ENCODE data around the gene FTO.
"Not testable (repeated sequence)": the region's sequence is repeated elsewhere in the genome, so short reads cannot be mapped to it uniquely, and the experiment has no call there.

The FTO gene

GRCh38 chr16:53689636-53690035, 14.3 kb upstream of the FTO start:
- TF ChIP-seq, protein P1, sequence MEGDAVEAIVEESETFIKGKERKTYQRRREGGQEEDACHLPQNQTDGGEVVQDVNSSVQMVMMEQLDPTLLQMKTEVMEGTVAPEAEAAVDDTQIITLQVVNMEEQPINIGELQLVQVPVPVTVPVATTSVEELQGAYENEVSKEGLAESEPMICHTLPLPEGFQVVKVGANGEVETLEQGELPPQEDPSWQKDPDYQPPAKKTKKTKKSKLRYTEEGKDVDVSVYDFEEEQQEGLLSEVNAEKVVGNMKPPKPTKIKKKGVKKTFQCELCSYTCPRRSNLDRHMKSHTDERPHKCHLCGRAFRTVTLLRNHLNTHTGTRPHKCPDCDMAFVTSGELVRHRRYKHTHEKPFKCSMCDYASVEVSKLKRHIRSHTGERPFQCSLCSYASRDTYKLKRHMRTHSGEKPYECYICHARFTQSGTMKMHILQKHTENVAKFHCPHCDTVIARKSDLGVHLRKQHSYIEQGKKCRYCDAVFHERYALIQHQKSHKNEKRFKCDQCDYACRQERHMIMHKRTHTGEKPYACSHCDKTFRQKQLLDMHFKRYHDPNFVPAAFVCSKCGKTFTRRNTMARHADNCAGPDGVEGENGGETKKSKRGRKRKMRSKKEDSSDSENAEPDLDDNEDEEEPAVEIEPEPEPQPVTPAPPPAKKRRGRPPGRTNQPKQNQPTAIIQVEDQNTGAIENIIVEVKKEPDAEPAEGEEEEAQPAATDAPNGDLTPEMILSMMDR (IDR thresholded peaks at IDR 0.05): no peak
- no peak for TF ChIP-seq ZFX (IDR thresholded peaks at IDR 0.05; ENCODE audit: borderline replicate concordance)
- H3K27ac ChIP-seq: no peak overlapping the region; the same call in 1 of the 2 replicates

DNA sequence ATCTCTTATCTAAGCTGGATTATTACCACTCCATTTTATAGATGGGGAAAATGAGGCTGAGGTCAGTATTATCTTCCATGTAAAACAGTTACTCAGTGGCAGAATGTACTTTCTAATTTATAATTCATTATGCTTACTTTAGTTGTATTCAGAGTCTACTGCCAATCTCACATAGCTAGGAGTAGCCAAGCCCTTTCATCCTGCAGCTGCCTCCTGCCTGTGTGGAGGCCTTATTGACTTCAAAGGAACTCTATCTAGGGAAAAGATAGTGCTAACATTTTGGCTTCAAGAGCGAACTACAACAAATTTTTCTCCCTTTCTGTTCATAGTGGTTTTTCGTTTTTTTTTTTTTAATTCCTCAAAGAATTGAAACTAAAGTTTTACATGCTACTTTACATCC, 13.2 kb upstream of the FTO start:
- TF ChIP-seq, protein P1 (IDR thresholded peaks at IDR 0.05): no peak
- TF ChIP-seq ZFX (IDR thresholded peaks at IDR 0.05; ENCODE audit: borderline replicate concordance): no peak

DNA sequence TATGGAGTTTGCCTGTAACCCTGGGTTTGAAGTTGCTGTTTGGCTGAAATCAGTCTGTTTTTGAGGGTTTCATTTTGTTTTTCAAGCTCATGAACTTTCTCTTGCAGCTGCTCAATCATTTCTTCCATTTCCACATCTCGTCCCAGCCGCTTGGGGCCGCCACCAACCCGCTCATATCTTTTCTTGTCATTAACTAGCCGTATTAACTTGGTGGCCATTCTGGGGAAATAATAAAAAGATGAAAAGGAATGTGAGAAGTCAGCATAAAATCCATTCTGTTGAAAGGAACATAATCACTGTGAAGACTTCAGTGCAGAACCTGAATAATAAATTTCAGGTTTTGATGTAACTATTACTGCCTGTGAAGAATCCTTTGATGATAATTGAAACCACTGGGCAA, 11.8 kb upstream of the FTO start:
- TF ChIP-seq ZFX (IDR thresholded peaks at IDR 0.05; ENCODE audit: borderline replicate concordance): no peak
- TF ChIP-seq, protein P1 (IDR thresholded peaks at IDR 0.05): peak; percentile 55
- no peak overlapping the region for H3K27ac ChIP-seq

More for the DNA sequence above, 13.2 kb upstream of the FTO start:
- H3K27ac ChIP-seq: no peak overlapping the region

DNA sequence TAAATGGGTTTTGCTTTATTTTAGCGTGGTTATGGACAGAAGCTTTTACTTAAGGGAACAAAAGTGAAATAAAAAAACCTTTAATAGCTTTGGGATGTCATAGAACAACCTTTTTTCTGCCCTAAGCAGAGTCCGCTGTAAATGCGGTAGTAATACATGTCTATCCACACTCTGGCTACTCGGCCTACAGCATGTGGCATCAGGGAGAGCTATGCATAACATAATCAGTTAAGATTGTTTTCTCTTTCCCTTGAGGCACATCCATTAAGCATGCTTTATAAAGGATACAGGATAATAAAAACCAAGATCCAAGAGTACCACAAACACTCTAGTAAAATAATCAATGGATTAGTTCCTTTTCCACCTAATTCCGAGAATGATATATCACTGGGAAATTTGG, 10.6 kb upstream of the FTO start:
- TF ChIP-seq ZFX (IDR thresholded peaks at IDR 0.05; ENCODE audit: borderline replicate concordance): no peak
- TF ChIP-seq, protein P1 (IDR thresholded peaks at IDR 0.05): no peak
- no peak overlapping the region for H3K27ac ChIP-seq

DNA sequence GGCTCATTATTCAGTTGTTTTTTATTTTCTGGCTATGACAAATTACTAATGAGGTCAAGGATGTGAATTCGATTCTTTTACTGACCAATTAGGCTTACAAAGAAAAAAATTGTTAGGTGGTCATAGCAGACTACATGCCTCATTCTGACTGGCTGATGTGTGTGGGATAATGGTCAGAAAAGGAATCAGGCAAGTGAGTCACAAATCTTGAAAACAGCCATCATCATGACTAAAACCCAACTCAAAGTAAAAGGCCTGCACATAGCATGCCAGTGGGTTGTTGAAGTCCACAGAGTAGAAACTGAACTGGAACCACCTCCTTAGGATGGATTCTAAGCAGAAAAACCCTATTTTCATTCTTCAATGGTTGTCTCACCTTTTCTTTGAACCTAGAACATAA, 8.9 kb upstream of the FTO start:
- TF ChIP-seq, protein P1 (IDR thresholded peaks at IDR 0.05): no peak
- TF ChIP-seq ZFX (IDR thresholded peaks at IDR 0.05; ENCODE audit: borderline replicate concordance): no peak

GRCh38 chr16:53698271-53698670, 5.7 kb upstream of the FTO start:
- H3K27ac ChIP-seq: not testable (repeated sequence)

More for the DNA sequence above, 8.9 kb upstream of the FTO start:
- H3K27ac ChIP-seq: no peak overlapping the region

- peak overlapping the region; percentile 90 for H3K27ac ChIP-seq
- TF ChIP-seq, protein P1 (IDR thresholded peaks at IDR 0.05): no peak
- TF ChIP-seq ZFX (IDR thresholded peaks at IDR 0.05; ENCODE audit: borderline replicate concordance): no peak
These were observed 473 bp downstream of the FTO start for GRCh38 chr16:53704445-53704813.

GRCh38 chr16:53707671-53708070, 3.7 kb downstream of the FTO start:
- peak overlapping the region; percentile 90 for H3K27ac ChIP-seq
- TF ChIP-seq, protein P1 (IDR thresholded peaks at IDR 0.05): no peak
- TF ChIP-seq ZFX (IDR thresholded peaks at IDR 0.05; ENCODE audit: borderline replicate concordance): no peak
